RPMI7951 (cell line): Measurements from ENCODE around the gene STAMBP. TPM values are rescaled to one million over a fixed set of nuclear protein-coding genes. Genes with fewer than 3 reads are reported as not detected.
A peak's percentile ranks its signal among the peaks of the same experiment; 100 is the strongest.
"Not testable (repeated sequence)": the region's sequence is repeated elsewhere in the genome, so short reads cannot be mapped to it uniquely, and the experiment has no call there.

Experiments used
- DNase-seq: peaks from one replicate; pipeline ENCODE4 v3.0.0-alpha.2; 2012; ENCODE audit warnings: low read depth
- total RNA-seq: library from RNA; depleted of rRNA; stranded (reverse); fragments of >200 nt; shearing (Covaris generic); gene quantifications from 2 replicates; pipeline ENCODE4 v1.2.3, GENCODE V29; 2014; rRNA removed

The STAMBP gene
- total RNA-seq, result 39.6 and 50.2 TPM in 2 replicates

DNA sequence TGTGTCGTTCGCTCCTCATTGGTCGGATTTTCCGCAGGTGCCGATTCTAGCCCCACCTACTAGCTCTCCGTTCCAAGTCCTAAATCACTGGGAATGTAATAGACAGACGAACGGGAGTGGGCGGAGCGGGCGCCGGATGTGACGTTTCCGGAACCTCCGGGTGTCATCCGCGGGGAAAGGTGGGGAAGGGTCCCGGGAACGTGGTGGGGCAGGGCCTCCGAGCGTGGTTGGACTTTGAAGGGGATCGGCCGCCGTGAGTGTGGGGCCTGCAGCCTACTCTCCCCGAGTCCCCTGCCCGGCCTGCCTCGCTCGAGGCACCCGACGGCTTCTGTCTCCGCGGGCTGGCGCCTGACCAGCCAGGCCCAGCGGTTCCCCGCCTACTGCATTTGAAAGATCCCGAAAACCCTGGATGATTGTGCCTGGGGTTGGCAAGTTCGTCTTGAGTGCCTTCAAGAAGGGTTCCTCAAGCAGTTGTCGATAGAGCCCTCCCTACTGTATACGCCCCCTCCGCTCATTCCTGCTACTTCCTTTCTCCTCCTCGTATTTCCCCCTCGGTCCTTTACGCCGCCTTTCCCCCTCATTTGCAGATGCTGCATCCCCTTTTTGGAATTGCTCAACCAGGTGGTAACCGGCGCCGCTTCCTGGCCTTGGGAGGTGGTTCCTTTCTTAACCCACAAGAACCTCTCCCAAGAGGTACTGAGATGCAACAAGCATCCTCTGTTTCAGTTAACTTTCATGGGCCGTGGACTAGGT lies at the start of gene STAMBP:
Gene STAMBP (plus strand): TSS at position 144 of the 753 bp plus-strand sequence. CDS start 1,896 bp downstream, outside the sequence.
- peak; percentile 95 for DNase-seq

DNA sequence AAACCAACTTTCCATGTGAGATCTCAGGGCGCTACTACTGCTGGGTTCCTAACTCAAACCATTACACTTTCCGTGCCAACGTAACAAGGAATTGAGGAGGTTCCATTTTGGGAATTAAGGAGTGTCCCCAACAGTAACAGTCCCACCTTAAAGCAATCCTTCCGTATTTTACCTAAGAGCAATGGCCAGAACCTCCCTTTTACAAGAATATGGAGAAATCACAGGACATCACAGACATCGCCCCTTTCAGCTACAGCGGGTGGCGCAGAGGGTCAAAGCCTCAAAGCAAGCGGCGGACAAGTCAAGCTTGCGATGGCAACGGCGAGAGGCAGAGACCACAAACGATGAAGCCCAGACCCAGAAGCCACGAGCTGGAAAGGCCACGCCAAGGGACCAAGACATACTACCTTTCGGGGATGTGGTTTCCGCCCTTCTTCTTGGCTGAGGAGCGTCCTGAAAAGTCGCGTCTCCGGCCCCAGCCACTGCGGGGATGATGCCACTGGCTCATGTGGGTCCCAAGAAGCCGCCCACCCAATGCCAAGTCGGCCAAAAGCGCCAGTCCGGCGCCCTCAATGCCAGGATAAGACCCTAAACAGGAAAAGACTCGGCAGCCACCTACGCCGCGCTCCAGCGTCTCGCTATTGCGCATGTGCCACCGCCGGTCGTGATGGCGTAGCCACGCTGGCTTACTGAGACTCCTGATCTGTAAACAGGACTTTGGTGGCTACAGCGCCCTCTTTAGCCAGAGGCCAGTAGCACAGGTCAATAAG lies 49.1 kb upstream of the STAMBP start, which contains the start of gene DUSP11:
Gene DUSP11 (minus strand): TSS at position 637 of the 770 bp plus-strand sequence. CDS start 129 bp downstream, at position 508.
- peak; percentile 92 for DNase-seq

- no peak for DNase-seq
Measured at GRCh38 chr2:73780237-73780582, 48.6 kb upstream of the STAMBP start.

DNA sequence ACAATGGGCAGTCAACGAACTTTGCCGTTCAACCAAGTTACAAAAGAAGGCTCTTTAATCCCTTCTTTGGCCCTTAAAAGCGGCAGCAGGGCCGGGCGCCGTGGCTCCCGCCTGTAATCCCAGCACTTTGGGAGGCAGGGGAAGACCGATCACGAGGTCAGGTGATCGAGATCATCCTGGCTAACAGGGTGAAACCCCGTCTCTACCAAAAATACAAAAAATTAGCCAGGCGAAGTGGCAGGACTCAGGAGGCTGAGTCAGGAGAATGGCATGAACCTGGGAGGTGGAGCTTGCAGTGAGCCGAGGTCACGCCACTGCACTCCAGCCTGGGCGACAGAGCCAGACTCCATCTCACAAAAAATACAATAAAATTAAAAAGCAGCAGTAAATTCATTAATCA lies 45.4 kb upstream of the STAMBP start:
- DNase-seq, result peak; percentile 62

GRCh38 chr2:73783883-73784282 lies 44.9 kb upstream of the STAMBP start, which contains the start of gene C2orf78:
Gene C2orf78, plus strand, starts transcription at chr2:73784183. Its CDS starts 127 bp downstream, at chr2:73784310.
- DNase-seq, result not testable (repeated sequence)

DNA sequence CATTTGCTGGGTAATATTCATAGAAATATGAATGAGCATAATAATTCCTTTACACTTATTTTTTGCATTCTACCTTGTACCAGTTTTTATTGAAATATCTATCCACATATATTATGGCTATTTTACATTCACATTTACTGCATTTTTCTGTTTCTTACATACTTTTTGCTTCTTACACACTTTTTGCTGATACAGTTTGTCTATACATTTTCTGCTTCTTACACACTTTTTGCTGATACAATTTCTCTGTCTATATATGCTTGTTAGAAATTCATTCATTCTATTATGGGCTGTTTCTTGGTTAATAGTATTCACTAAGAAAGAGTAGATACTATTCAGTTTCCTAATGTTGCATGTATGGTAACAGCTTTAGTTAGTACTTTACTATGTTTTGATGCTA lies 16.9 kb upstream of the STAMBP start:
- DNase-seq, result no peak

GRCh38 chr2:73812635-73813034 lies 16.1 kb upstream of the STAMBP start:
- no peak for DNase-seq

DNA sequence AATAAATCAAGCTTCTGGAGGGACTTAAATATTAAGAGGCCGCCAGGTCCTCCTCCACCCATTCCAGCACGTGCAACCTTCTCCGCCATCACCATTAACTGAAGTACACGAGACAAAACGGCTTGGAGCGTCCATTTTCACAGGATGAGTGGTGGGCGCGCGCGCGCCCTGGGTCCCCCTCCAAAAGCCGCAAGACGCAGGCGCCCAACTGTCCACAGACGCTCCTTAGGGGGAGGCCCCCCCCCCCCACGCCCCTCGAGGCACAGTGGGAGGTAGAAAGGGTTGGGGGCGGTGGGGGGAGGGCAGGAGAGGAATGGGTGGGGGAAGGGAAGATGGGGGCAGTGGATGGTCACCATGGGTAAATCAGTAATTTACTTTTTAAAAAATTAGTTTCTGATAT lies 10.5 kb upstream of the STAMBP start:
- no peak for DNase-seq

GRCh38 chr2:73821227-73821626 lies 7.5 kb upstream of the STAMBP start:
- DNase-seq, result no peak

- no peak for DNase-seq
Measured at GRCh38 chr2:73821669-73822068, 7.1 kb upstream of the STAMBP start.

- DNase-seq, result no peak
Measured at GRCh38 chr2:73822276-73822675, 6.5 kb upstream of the STAMBP start.

GRCh38 chr2:73822991-73823390 lies 5.8 kb upstream of the STAMBP start:
- no peak for DNase-seq

GRCh38 chr2:73823416-73823815 lies 5.3 kb upstream of the STAMBP start:
- DNase-seq, result no peak

- peak; percentile 76 for DNase-seq
Measured at GRCh38 chr2:73823916-73824523, 4.7 kb upstream of the STAMBP start.

DNA sequence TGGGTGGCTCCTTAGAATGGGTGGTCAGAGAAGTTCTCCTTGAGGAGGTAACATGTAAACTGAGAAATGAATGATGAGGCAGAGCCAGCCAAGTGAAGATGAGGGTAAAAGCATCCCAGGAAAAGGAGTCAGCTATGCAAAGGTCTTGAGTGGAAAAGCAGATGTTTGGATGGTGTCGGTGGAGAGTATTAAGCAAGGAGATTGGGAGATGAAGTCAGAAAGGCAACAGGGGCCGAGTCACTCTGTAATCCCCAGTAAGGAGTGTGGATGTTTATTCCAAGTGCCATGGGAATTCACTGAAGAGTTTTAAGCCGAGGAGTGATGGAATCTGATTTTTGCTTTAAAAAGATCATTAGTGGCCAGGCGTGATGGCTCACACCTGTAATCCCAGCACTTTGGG lies 3.4 kb upstream of the STAMBP start:
- DNase-seq, result no peak

DNA sequence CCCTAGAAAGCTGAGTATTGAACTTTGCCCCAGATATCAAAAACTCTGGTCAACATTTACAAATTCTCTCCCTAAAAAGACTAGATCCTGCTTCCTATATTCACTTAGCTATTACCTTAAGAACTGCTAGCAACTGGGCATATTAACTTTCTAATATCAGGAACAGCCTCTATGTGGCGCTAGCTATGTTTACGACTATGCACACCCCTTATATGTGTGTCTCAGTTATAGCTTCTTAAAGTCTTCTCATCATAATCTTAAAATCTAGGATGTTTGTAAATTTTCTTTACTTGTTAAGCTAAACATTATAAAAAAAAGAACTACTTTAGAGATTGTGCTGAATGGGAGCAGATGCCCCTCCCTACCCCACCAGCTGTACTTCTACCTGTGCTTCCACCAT lies 1.7 kb upstream of the STAMBP start:
- DNase-seq, result peak; percentile 49

DNA sequence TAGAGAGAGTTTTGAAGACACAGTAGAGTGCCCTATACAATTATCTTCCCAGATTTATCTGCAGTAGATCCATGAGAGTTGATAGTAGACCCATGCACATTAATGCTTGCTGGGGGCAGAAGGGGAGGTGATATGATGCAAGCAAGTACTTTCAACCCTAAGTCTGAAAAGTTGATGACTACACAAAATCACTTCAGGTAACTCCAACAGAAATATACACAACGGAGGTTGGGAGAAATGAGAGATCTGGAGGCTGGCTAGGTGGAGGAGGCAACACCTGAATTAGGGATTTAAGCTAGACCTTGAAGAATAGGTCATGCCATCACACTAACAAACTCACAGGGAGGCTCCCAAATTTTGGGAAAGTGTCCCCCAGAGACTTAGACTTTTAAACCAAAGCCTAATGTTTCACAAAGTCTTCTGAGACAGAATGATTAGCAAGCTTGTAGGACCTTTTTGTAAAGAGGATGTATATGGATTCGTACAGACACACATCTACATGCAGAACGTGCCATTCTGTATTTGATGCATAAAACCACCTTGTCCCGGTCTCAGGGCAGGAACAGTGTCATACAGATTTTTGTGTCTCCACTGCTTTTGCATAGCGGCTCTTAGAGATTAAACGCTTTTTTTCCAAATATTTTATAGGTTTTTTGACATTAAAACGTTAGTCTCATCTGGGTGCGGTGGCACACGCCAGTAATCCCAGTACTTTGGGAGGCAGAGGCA lies 937 bp upstream of the STAMBP start:
- DNase-seq, result no peak

- no peak for DNase-seq
Measured at GRCh38 chr2:73828389-73828817, 358 bp upstream of the STAMBP start.

- DNase-seq, result peak; percentile 93
Measured at GRCh38 chr2:73830871-73831401, 2.2 kb downstream of the STAMBP start.

DNA sequence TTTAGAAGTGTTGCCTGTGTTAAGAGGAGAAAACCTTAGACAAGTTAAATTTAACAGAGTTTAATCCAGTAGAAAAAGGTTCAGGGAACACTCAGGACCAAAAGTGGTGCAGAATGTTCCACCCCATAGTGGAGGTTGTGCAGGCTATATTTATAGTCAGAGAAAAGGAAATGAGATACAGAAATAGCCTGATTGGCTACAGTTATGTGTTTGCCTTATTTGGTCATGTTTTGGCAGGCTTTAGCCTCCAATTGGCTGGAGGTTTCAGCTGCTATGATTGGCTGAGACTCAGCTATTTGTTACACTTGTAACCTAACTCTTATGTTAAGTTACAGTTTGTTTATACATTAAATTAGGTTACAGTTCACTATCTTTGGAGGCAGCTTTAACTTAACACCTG lies 4.2 kb downstream of the STAMBP start:
- DNase-seq, result peak; percentile 37

- no peak for DNase-seq
Measured at GRCh38 chr2:73836141-73836943, 7.6 kb downstream of the STAMBP start.
